ENCODE measurements around the gene RAB24.
"Not testable (repeated sequence)": the region's sequence is repeated elsewhere in the genome, so short reads cannot be mapped to it uniquely, and the experiment has no call there.

Gene RAB24

GRCh38 chr5:177291735-177292134 lies 11.8 kb downstream of the RAB24 start:
- FAIRE-seq = no peak

DNA sequence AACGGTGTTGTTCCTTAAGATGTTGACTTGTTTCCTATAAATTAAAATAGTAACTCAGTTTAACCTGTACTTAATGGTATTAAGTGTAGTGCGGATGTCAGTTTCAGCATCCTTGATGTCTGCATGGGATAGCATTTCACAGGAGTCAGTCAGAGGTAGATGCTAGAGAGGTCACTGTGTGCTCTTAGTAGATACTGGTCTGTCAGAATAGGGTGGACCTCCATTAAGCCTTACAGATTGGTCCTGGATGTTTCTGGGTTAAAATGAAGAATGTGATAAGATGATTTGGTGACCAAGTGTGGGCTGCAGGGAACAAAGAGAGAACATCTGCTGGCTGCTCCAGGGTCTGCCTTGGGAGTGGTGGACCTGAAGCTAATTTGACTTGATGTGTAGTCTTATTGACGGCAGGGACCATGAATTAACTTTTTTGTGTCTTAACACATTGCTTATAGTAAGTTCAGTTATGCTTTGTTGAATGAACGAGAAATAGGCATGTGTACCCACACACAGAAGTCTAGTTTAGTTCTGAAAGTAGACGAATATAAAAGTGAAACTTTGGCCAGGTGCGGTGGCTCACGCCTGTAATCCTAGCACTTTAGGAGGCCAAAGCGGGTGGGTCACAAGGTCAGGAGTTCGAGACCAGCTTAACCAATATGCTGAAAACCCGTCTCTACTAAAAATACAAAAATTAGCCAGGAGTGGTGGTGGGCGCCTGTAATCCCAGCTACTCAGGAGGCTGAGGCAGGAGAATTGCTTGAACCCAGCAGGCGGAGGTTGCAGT lies 12.5 kb downstream of the RAB24 start:
- no peak for FAIRE-seq

GRCh38 chr5:177288191-177288590 lies 15.3 kb downstream of the RAB24 start:
- FAIRE-seq = no peak

DNA sequence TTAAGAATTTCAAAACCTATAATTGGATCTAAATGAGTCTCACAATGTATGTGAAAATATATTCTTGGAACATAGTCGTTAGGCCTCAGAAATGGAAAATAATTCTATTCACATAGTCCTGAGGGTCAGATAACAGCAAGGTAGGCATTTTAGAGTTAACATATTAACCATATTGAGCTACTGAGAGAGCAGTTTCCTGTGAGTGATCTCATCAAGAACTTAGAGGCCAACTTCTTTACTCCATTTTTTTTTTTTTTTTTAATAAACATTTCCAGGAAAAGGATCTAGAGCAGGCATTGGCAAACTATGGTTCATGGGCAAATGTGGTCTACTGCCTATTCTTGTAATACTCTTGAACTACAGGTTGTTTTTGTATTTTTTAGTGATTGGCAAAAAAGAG lies 26.6 kb downstream of the RAB24 start:
- no peak for FAIRE-seq

DNA sequence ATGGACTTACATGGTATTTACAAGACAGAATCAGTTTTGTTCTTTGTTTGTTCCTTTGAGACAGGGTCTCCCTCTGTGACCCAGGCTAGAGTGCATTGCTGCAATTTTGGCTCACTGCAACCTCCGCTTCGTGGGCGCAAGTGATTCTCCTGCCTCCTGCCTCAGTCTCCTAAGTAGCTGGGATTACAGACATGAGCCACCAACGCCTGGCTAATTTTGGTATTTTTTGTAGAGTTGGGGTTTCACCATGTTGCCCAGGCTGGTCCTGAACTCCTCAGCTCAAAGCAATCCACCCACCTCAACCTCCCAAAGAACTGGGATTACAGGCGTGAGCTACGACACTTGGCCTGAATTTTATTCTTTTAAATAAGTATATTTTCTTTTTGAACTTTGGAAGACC lies 27.6 kb downstream of the RAB24 start:
- FAIRE-seq = no peak

- FAIRE-seq = no peak
Measured at GRCh38 chr5:177271113-177271512, 32.4 kb downstream of the RAB24 start.

GRCh38 chr5:177270653-177271052 lies 32.9 kb downstream of the RAB24 start:
- no peak for FAIRE-seq

GRCh38 chr5:177269976-177270375 lies 33.5 kb downstream of the RAB24 start:
- FAIRE-seq = no peak

- FAIRE-seq = no peak
Measured at GRCh38 chr5:177269232-177269895, 34.2 kb downstream of the RAB24 start.

- no peak for FAIRE-seq
Measured at GRCh38 chr5:177265395-177265794, 38.1 kb downstream of the RAB24 start.

GRCh38 chr5:177264178-177264577 lies 39.3 kb downstream of the RAB24 start:
- FAIRE-seq = no peak

- no peak for FAIRE-seq
Measured at GRCh38 chr5:177261510-177261909, 42.0 kb downstream of the RAB24 start.

DNA sequence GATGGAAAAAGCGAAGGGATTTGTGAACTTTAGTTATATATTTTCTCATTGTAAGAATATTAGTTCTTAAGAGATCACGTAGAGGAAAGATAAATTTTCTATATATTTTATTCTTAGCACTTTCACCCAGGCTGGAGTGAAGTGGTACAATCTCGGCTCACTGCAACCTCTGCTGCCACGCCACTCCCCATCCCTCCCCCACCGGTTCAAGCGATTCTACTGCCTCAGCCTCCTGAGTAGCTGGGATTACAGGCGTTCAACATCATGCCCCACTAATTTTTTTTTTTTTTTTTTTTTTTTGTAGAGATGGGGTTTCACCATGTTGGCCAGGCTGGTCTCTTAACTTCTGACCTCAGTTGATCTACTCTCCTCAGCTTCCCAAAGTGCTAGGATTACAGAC lies 42.6 kb downstream of the RAB24 start:
- no peak for FAIRE-seq

GRCh38 chr5:177258711-177259110 lies 44.8 kb downstream of the RAB24 start:
- not testable (repeated sequence) for FAIRE-seq

- no peak for FAIRE-seq
Measured at GRCh38 chr5:177256296-177256695, 47.2 kb downstream of the RAB24 start.

DNA sequence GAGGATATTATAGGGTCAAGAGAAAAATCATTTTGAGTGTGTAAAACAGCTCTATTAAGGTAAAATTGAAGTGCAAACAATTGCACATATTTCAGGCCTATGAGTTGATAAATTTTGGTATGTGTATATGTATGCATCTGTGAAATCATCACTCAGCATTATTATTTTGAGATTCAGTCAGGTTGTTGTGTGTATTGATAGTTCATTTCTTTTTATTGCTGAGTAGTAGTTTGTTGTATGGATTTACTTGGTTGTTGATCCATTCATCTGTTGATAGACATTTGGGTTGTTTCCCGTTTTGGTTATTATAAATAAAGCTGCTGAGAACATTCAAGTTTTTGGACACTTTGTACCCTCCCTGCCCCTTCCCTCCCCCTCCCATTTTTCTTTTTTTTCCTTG lies 50.3 kb downstream of the RAB24 start:
- FAIRE-seq = no peak

Measured in islet of Langerhans (tissue), 1 donor.